KOPT-K1 (cell line): ENCODE measurements around the gene GPR42.
"Not testable (repeated sequence)": the region's sequence is repeated elsewhere in the genome, so short reads cannot be mapped to it uniquely, and the experiment has no call there.

Source experiments
- H3K27ac ChIP-seq: fragments of 200-600 bp; sonication (generic); 2 replicates; pipeline ENCODE4 v1.5.1; 2016; ENCODE audit warnings: antibody characterized with exemption, mild to moderate bottlenecking, low read depth, low read length; ENCODE audit not compliant: poor library complexity, severe bottlenecking
- H3K36me3 ChIP-seq: fragments of 200-600 bp; sonication (generic); 2 replicates; pipeline ENCODE4 v1.5.1; 2017; ENCODE audit warnings: antibody characterized with exemption, mild to moderate bottlenecking, low read length, moderate library complexity; ENCODE audit not compliant: insufficient read depth
- H3K9me3 ChIP-seq: fragments of 200-600 bp; sonication (generic); 2 replicates; pipeline ENCODE4 v1.5.1; 2017; ENCODE audit warnings: antibody characterized with exemption, low read length, mild to moderate bottlenecking; ENCODE audit not compliant: insufficient read depth, poor library complexity, severe bottlenecking

Gene GPR42

GRCh38 chr19:35352448-35353304 lies 18.2 kb upstream of the GPR42 start:
- Histone ChIP-seq H3K27ac (no peak overlapping the region), H3K9me3 (no peaks in the 10 kb centered on the region), H3K36me3 (no peaks in the 10 kb centered on the region)

GRCh38 chr19:35353635-35354034 lies 17.2 kb upstream of the GPR42 start:
- Histone ChIP-seq H3K9me3 (no peaks in the 10 kb centered on the region), H3K27ac (no peak overlapping the region)

GRCh38 chr19:35354898-35355297 lies 16.0 kb upstream of the GPR42 start:
- Histone ChIP-seq H3K9me3 (no peaks in the 10 kb centered on the region), H3K27ac (no peak overlapping the region), H3K36me3 (no peaks in the 10 kb centered on the region)

More at GRCh38 chr19:35353635-35354034, 17.2 kb upstream of the GPR42 start:
- no peaks in the 10 kb centered on the region for H3K36me3 ChIP-seq

GRCh38 chr19:35355791-35356460 lies 14.9 kb upstream of the GPR42 start:
- no peaks in the 10 kb centered on the region for H3K36me3 ChIP-seq
- H3K9me3 ChIP-seq: no peaks in the 10 kb centered on the region

GRCh38 chr19:35357867-35358573 lies 12.8 kb upstream of the GPR42 start, which contains the start of gene FFAR3:
TSS of gene FFAR3 (plus strand) at chr19:35358460. CDS start at chr19:35358891, 431 bp downstream.
- H3K27ac ChIP-seq: no peak within 1 kb of the TSS
- H3K9me3 ChIP-seq: no peaks in the 10 kb centered on the region
- no peaks in the 10 kb centered on the region for H3K36me3 ChIP-seq

More at GRCh38 chr19:35355791-35356460, 14.9 kb upstream of the GPR42 start:
- H3K27ac ChIP-seq: no peak overlapping the region

- H3K27ac ChIP-seq, H3K36me3 ChIP-seq, H3K9me3 ChIP-seq: not testable (repeated sequence)
Observed at GRCh38 chr19:35358834-35359233, 12.0 kb upstream of the GPR42 start.

GRCh38 chr19:35359395-35359794 lies 11.5 kb upstream of the GPR42 start:
- H3K27ac ChIP-seq, H3K9me3 ChIP-seq, H3K36me3 ChIP-seq: not testable (repeated sequence)

- H3K27ac ChIP-seq, H3K36me3 ChIP-seq, H3K9me3 ChIP-seq: not testable (repeated sequence)
Observed at GRCh38 chr19:35360081-35360480, 10.8 kb upstream of the GPR42 start.

GRCh38 chr19:35360880-35361420 lies 9.9 kb upstream of the GPR42 start:
- no peak overlapping the region for H3K27ac ChIP-seq
- no peaks in the 10 kb centered on the region for H3K9me3 ChIP-seq
- H3K36me3 ChIP-seq: no peaks in the 10 kb centered on the region

GRCh38 chr19:35362261-35363000 lies 8.4 kb upstream of the GPR42 start:
- H3K27ac ChIP-seq: no peak overlapping the region
- no peaks in the 10 kb centered on the region for H3K9me3 ChIP-seq

GRCh38 chr19:35363001-35363590 lies 7.8 kb upstream of the GPR42 start:
- Histone ChIP-seq H3K9me3 (no peaks in the 10 kb centered on the region), H3K27ac (no peak overlapping the region)

More at GRCh38 chr19:35362261-35363000, 8.4 kb upstream of the GPR42 start:
- no peaks in the 10 kb centered on the region for H3K36me3 ChIP-seq

GRCh38 chr19:35363711-35364425 lies 7.0 kb upstream of the GPR42 start:
- Histone ChIP-seq H3K9me3 (no peaks in the 10 kb centered on the region), H3K27ac (no peak overlapping the region), H3K36me3 (no peaks in the 10 kb centered on the region)

More at GRCh38 chr19:35363001-35363590, 7.8 kb upstream of the GPR42 start:
- no peaks in the 10 kb centered on the region for H3K36me3 ChIP-seq

GRCh38 chr19:35365303-35365702 lies 5.6 kb upstream of the GPR42 start:
- Histone ChIP-seq H3K9me3 (no peaks in the 10 kb centered on the region), H3K27ac (no peak overlapping the region), H3K36me3 (no peaks in the 10 kb centered on the region)
